ENCODE results near the gene ZNF837.

ZNF837 gene

GRCh38 chr19:58326501-58326913 is 54.3 kb downstream of the ZNF837 start:
- DNase-seq (ENCODE audit: extremely low read depth in 1 of 2, low read depth in 1 of 2): no peak

- no peak for DNase-seq (ENCODE audit: extremely low read depth in 1 of 2, low read depth in 1 of 2)
Measured at GRCh38 chr19:58325311-58326022, 55.4 kb downstream of the ZNF837 start.

GRCh38 chr19:58319241-58319640 is 61.6 kb downstream of the ZNF837 start:
- no peak for DNase-seq (ENCODE audit: extremely low read depth in 1 of 2, low read depth in 1 of 2)

- no peak for DNase-seq (ENCODE audit: extremely low read depth in 1 of 2, low read depth in 1 of 2)
Measured at GRCh38 chr19:58318297-58318696, 62.5 kb downstream of the ZNF837 start.

Data from activated CD8-positive, alpha-beta memory T cell treated with anti-CD3 and anti-CD28 coated beads for 1 hour (primary cell).